ENCODE measurements around the gene CAMTA1. TPM values are rescaled to one million over a fixed set of nuclear protein-coding genes. Genes with fewer than 3 reads are reported as not detected.

CAMTA1 gene
- total RNA-seq, 4 donors from 2014 or later = 57.4 to 88.3 (median 62.1) TPM

- Histone ChIP-seq H3K9me3 (no peaks in the 10 kb centered on the region), H3K4me3 (no peak overlapping the region), H3K4me1 (no peaks in the 10 kb centered on the region), H3K27ac (no peak overlapping the region), H3K36me3 (no peaks in the 10 kb centered on the region), H3K27me3 (no peaks in the 10 kb centered on the region)
- TF ChIP-seq CTCF (IDR thresholded peaks at IDR 0.05) = no peak
- TF ChIP-seq POLR2A (IDR thresholded peaks at IDR 0.05) = no peak
- no peak for DNase-seq
Observed at GRCh38 chr1:6762060-6762459, 23.2 kb upstream of the CAMTA1 start.

GRCh38 chr1:6770751-6771440 lies 14.4 kb upstream of the CAMTA1 start:
- Histone ChIP-seq H3K9me3 (no peaks in the 10 kb centered on the region), H3K27me3 (no peaks in the 10 kb centered on the region), H3K27ac (peak overlapping the region in 1 of 4 donors; percentile 2), H3K4me3 (no peak overlapping the region), H3K4me1 (no peaks in the 10 kb centered on the region), H3K36me3 (no peaks in the 10 kb centered on the region)
- TF ChIP-seq CTCF (IDR thresholded peaks at IDR 0.05) (no peak), POLR2A (IDR thresholded peaks at IDR 0.05) (no peak)
- DNase-seq = no peak

GRCh38 chr1:6771441-6771769 lies 13.8 kb upstream of the CAMTA1 start:
- H3K36me3 ChIP-seq = no peaks in the 10 kb centered on the region
- H3K27ac ChIP-seq = peak overlapping the region in 1 of 4 donors; percentile 2
- H3K4me3 ChIP-seq = no peak overlapping the region

GRCh38 chr1:6774381-6774780 lies 10.9 kb upstream of the CAMTA1 start:
- no peaks in the 10 kb centered on the region for H3K27me3 ChIP-seq
- H3K4me3 ChIP-seq = no peak overlapping the region
- H3K36me3 ChIP-seq = no peaks in the 10 kb centered on the region
- no peak for DNase-seq
- no peaks in the 10 kb centered on the region for H3K9me3 ChIP-seq
- no peak overlapping the region for H3K27ac ChIP-seq
- H3K4me1 ChIP-seq = peaks cover 0 to 5% (median 0%) of the 10 kb centered on the region in 4 donors
- TF ChIP-seq CTCF (IDR thresholded peaks at IDR 0.05) = no peak

More at GRCh38 chr1:6771441-6771769, 13.8 kb upstream of the CAMTA1 start:
- Histone ChIP-seq H3K27me3 (no peaks in the 10 kb centered on the region), H3K9me3 (no peaks in the 10 kb centered on the region), H3K4me1 (no peaks in the 10 kb centered on the region)
- no peak for DNase-seq
- TF ChIP-seq POLR2A (IDR thresholded peaks at IDR 0.05) = no peak
- no peak for TF ChIP-seq CTCF (IDR thresholded peaks at IDR 0.05)

- H3K4me3 ChIP-seq = no peak overlapping the region
- no peaks in the 10 kb centered on the region for H3K27me3 ChIP-seq
- peaks cover 0 to 5% (median 0%) of the 10 kb centered on the region in 4 donors for H3K4me1 ChIP-seq
- H3K9me3 ChIP-seq = no peaks in the 10 kb centered on the region
- H3K36me3 ChIP-seq = no peaks in the 10 kb centered on the region
- H3K27ac ChIP-seq = no peak overlapping the region
- TF ChIP-seq CTCF (IDR thresholded peaks at IDR 0.05) = no peak
- no peak for DNase-seq
Observed at GRCh38 chr1:6775261-6776043, 9.8 kb upstream of the CAMTA1 start.
